GM19239 (cell line): ENCODE measurements around the gene HTR5A.

Experiments
- DNase-seq: peaks from one replicate; pipeline ENCODE4 v3.0.0; 2011; ENCODE audit warnings: low spot score; ENCODE audit not compliant: insufficient read length
- FAIRE-seq: peaks from 2 replicates; lab custom pipeline; 2011; peaks lifted over from hg19 to GRCh38; lab: Jason Lieb, UNC

The HTR5A gene

GRCh38 chr7:155084021-155084420 lies 13.9 kb downstream of the HTR5A start:
- FAIRE-seq, result no peak
- no peak for DNase-seq

GRCh38 chr7:155084969-155085368 lies 14.8 kb downstream of the HTR5A start:
- FAIRE-seq (no peak), DNase-seq (no peak)

DNA sequence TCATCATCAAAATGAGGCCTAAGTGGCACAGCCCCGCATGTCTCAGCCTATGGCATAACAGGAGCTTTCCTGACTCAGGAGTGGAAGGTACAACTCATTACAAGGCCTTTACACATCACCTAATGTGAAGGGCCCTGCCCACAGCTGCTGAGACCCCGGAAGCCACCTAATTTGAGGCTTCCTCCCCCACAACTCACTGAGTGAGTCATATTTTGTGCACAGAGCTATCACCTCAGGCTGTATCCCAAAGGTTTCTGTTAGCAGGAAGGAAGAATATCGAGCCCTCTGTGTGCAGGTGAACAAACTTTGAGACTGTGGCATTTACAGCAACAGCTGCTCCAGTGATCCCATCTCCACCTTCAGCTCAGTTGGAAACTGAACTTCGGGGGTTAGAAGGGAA lies 20.6 kb downstream of the HTR5A start:
- FAIRE-seq (no peak), DNase-seq (no peak)

- DNase-seq (no peak), FAIRE-seq (no peak)
These were observed 23.5 kb downstream of the HTR5A start for GRCh38 chr7:155093596-155093995.

DNA sequence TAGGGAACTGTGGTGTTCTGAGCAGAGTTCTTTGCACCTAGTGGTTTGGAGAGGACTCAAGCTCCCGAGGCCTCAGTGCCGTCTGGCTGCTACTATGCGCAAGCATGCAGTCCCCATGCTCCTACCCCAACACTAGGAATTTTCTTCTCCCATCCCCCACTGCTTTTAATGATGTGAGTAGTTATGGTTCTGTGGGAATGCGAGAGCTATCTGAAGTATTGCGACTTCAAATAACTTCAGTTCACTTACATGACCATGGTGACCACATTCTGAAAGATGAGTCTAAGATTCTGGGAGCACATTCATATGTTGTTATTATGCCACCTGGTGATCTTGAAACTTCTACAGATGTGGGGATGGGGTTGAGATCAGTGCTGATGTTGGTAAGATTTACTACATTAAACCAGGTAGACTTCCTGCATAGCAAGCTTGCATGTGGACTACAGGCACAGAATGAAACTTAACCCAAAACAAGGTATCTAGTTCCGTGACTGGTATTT lies 24.6 kb downstream of the HTR5A start:
- FAIRE-seq (no peak), DNase-seq (no peak)

- DNase-seq (no peak), FAIRE-seq (no peak)
These were observed 27.2 kb downstream of the HTR5A start for GRCh38 chr7:155097338-155097737.

- no peak for DNase-seq
- FAIRE-seq, result no peak
These were observed 33.7 kb downstream of the HTR5A start for GRCh38 chr7:155103839-155104238.

- DNase-seq, result no peak
- no peak for FAIRE-seq
These were observed 34.8 kb downstream of the HTR5A start for GRCh38 chr7:155104913-155105312.

- no peak for FAIRE-seq
- DNase-seq, result no peak
These were observed 36.2 kb downstream of the HTR5A start for GRCh38 chr7:155106356-155106755.

- DNase-seq, result no peak
These were observed 37.0 kb downstream of the HTR5A start for GRCh38 chr7:155107126-155107525.

DNA sequence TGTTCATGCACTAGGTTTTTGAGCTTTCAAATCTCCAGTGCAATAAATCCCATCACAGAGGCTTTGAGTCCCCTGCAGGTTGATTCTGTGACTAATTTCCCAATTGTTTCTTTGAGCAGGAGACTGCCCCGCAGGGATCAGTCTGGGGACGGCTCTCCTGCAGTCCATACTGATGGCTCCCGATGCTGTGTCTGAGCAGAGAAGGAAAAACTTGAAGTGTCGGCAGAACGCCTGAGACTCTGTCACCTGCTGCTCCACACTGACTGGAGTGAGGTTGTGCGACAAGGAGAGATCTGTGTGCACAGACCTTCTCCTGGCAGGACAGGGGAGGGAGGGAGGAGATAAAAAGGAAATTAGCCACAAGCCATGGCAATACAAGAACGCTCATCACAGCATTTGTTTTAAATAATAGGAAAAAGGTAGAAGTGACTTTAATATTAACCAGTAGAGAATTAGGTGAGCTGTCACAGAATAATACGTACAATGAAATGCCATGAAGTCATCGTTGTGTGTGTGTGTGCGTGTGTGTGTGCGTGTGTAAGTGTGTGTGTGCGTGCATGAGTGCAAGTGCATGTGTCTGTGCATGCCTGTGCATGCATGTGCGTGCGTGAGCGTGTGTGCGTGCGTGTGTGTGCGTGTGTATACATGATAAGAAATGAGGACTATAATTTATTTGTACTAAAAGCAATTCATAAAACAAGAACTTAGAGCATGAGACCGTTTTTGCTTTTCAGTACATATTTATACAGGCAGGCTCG lies 38.2 kb downstream of the HTR5A start:
- DNase-seq, result no peak

More at GRCh38 chr7:155107126-155107525, 37.0 kb downstream of the HTR5A start:
- no peak for FAIRE-seq

DNA sequence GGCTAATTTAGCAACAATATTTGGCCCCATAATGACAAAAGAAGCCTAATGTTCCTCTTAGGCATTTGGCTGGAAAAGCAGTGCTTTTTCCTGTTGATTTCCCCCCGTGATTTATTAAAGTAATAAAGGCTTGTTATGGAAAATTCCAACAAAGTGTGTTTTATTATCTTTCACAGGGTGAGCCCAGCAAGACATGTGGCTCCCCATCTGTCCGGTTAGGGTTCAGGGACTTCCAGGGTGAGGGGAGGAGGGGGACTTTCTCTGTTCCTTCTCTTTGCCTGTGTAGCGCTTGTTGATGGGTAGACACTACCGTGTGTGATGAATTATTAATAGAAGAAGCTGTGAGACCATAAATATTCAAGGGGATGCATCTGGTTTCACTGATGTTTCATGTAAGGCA lies 39.0 kb downstream of the HTR5A start:
- DNase-seq (no peak), FAIRE-seq (no peak)

More for the DNA sequence above, 38.2 kb downstream of the HTR5A start:
- no peak for FAIRE-seq

DNA sequence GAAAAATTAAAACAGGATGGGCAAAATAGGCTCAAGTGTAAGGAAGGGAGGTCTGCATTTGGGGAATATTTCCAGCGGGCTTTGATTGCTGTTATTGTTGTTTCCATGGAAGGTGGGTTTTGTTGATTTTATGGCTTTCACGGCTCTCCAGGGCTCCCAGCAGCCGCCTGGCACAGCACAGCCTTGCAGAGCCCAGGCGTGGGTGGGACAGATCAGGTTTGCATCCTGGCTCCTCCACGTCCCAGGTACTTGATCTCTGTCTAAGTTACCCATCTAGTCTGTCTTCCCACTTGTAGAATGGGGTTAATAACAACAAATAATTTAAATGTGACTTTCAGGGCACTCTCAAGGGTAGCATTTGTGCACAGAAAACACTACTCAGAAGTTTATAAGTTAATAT lies 45.2 kb downstream of the HTR5A start:
- no peak for FAIRE-seq
- no peak for DNase-seq

- DNase-seq (no peak), FAIRE-seq (no peak)
These were observed 49.8 kb downstream of the HTR5A start for GRCh38 chr7:155119801-155120382.

DNA sequence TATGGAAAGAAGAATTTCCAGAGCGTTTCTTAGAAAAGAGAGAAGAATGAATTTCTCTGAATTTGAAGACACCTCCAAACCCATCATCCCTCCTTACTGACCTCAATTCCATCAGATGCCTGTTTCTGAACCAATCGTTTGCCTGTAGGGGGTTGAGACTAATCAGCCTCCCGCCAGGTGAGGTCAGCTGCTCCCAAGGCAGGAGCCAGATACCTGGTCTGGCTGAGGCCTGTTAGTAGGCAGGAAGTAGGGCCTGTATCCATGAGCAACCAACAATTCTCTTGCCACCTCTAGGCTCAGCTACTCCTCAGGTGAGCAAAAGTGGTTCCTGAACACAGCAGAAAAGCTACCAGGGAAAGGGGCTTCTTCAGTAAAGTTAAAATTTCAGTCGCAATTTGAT lies 50.3 kb downstream of the HTR5A start:
- no peak for FAIRE-seq
- no peak for DNase-seq

- no peak for FAIRE-seq
These were observed 52.7 kb downstream of the HTR5A start for GRCh38 chr7:155122831-155123230.

DNA sequence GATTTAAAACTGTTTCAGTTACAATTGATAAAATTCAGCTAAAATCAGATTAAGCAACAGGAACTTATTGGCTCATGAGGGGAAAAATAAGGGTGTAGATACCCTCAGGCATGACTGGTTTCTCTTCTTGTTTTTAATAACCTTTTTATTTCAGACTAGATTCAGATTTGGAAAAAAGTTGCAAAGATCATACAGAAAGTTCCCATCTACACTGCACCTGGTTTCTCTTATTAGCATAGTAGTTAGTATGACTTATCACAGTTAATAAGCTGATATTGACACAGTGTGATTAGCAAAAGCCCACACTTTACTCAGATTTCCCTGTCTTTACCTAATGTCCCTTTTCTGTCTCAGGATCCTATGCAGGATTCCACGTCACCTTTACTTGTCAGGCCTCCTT lies 53.3 kb downstream of the HTR5A start:
- DNase-seq, result no peak
- FAIRE-seq, result no peak

More at GRCh38 chr7:155122831-155123230, 52.7 kb downstream of the HTR5A start:
- no peak for DNase-seq

DNA sequence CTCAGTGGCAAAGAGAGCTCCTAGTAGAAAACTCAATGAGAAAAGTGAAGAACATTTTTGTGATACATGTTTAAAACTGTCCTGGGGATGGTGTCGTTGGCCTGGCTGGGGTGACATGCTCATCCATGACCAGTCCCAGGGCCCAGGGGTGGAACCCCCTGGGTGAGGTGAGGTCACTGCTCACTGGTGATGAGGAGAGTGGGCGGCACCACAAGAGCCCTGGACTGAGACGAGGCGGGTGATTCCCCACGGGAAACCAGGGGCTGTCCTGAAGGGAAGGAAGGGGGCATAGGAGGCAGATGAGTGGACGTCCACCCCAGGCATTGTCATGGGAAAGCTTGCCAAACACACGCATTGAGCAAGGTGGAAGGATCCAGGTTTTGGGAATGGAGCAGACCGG lies 54.6 kb downstream of the HTR5A start:
- DNase-seq, result no peak
- FAIRE-seq, result no peak

GRCh38 chr7:155129186-155129585 lies 59.1 kb downstream of the HTR5A start:
- no peak for DNase-seq
- no peak for FAIRE-seq

GRCh38 chr7:155129789-155130188 lies 59.7 kb downstream of the HTR5A start:
- FAIRE-seq (no peak), DNase-seq (no peak)

DNA sequence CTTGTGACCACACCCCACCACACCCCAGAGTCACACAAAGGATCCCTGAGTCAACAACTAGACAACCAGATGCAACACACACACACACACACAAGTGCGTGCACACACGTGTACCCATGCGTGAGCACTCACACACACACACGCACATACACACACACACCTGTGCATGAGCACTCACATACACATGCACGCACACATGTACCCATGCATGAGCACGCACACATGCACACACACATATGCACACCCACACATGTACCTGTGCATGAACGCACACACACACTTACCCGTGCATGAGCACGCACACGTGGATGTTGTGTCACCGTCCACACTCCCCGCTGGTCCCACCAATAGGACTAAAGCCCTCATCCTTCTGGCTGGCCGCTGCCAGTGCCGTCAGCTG lies 60.4 kb downstream of the HTR5A start:
- FAIRE-seq, result no peak
- no peak for DNase-seq

DNA sequence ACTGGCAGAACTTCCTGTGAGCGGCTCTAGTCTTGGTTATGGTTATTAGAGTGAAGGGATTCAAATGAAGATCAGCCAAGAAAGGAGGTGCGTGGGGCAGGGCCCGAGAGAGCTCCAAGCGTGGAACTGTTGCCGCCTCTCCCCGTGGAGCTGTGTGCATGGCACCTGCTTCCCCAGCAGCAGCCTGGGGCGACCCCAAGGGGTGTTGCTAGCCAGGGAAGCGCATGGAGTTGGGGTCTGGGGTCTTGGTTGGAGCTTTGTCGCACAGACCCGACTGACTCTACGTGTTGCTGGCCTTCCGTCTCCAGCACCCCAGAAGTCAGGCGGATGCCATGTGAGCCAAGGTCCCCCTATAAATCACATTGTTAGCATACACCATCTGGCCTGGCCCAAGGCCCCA lies 61.0 kb downstream of the HTR5A start:
- FAIRE-seq (no peak), DNase-seq (no peak)
